SH-SY5Y (cell line): ENCODE data around the gene EXOC7.

ENCODE experiments used
- GATA2 ChIP-seq: IDR thresholded peaks from 2 replicates; pipeline ENCODE4 v1.6.1; 2011; ENCODE audit warnings: mild to moderate bottlenecking, low read depth, low read length
- GATA3 ChIP-seq: IDR thresholded peaks from 2 replicates; pipeline ENCODE4 v1.6.1; 2011; ENCODE audit warnings: low read depth, mild to moderate bottlenecking, low read length, moderate library complexity

DNA sequence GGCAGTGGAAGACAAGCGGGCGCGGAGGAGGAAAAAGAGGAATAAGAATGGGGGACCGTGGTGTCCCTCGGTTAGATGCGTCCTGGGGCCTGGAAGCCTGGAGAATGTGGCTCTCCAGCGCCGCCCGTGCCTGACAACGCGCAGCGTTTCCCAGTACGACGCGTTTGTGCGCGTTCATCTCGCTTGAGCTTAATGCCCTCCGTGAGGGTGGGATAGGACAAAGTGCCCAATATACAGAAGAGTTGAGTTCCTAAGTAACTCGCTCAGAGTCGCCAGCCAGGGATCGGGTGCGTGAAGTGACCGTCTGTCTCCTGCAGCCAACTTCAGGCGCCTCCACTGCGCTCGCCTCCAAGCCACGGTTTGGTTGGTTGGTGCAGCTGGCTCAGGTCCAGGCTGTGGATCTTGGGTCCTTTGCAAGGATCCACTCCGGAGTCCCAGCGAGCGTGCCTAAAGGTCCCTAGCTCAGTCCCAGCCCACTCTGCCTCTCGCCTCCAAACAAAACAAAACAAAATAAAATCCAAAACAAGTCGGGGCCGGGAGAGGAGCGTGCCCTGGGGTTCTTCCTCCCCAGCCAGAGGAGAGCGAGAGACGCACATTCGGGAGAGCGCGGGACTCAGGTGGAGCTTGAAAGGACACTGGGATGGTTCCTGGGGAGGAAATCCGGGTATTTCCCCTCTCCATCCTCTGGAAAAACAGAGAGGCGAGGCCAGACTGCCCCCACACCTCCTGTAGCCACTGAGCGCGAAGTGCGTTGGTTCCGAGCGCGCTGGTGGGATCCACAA, 28.0 kb downstream of the EXOC7 start:
- TF ChIP-seq GATA3 (no peak), GATA2 (no peak)
